ENCODE data around the gene UCP2.

DNA sequence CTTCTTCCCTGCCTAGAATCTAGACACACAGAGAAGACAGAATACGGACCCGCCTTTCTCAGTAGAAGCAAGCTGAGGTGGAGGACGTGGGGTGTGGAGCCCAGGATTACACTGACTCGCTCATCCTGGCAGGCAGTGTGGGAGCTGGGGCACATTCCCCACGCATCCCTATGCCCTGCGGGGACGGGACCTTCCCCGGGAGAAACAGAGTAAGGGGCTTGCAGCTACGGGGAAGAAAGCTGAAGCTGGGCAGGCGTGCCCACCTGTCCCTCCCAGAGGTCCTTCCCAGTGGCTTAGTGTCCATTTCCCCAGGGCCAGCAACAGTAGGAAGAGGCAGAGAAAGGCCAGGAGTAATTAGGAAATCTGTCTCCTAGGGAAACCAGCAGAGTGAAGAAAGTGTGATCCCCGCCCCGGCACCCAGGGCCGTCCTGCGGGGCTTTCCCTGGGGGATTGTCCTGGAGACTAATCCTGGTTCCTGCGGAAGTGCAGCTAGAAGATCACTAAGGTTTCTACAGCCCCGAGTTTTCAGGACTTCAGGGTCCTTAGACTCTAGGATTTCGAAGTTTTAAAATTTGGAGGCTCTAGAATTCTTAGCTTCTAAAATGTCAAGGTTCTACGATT is 24.0 kb downstream of the UCP2 start:
- no peak for TF ChIP-seq POLR2A (IDR thresholded peaks at IDR 0.05)
- TF ChIP-seq CTCF (IDR thresholded peaks at IDR 0.05): no peak
